K562 (cell line): ENCODE measurements around the gene SLC6A1. TPM values are rescaled to one million over a fixed set of nuclear protein-coding genes. Genes with fewer than 3 reads are reported as not detected.

Experiments
- ATAC-seq: fragments of 200-7000 bp; cut with Tn5 transposase; 3 replicates; pipeline ENCODE4 v1.9.1; 2020; ENCODE audit warnings: moderate library complexity
- BruUV-seq: library from RNA; stranded (reverse); fragments of 400-500 nt; replicated peaks from 2 replicates; lab custom pipeline; 2021; lab: Mats Ljungman, UMichigan
- CTCF ChIA-PET: fragments of 300-600 bp; formaldehyde crosslinking; extraction: SDS; loops from one replicate; lab custom pipeline; 2021; ENCODE audit warnings: low intra/inter-chr PET ratio; lab: Yijun Ruan, JAX
- POLR2A ChIA-PET: fragments of 300-600, 350-650 bp; sonication (Branson Sonifier 250); formaldehyde crosslinking; extraction: SDS; loops from one replicate; lab custom pipeline; 2021; ENCODE audit warnings: antibody characterized with exemption, inconsistent platforms; lab: Yijun Ruan, JAX
- DNase-seq, 4 experiments: peaks; one replicate each; pipeline versions ENCODE4 v3.0.0 to v3.0.0-alpha.2; 2011 to 2018; ENCODE audit warnings: low spot score in 3 of 4, mixed read lengths in 3 of 4; ENCODE audit errors: extremely low read depth in 1 of 4
- FAIRE-seq: peaks from 2 replicates; lab custom pipeline; 2011; peaks lifted over from hg19 to GRCh38; lab: Jason Lieb, UNC
- H2AFZ ChIP-seq: 2 replicates; pipeline ENCODE4 v1.6.0; 2011; ENCODE audit warnings: low read depth, low read length, control low read depth, inconsistent platforms
- H3K27ac ChIP-seq: fragments of 200-600 bp; 3 replicates; pipeline ENCODE4 v1.8.0; 2011; ENCODE audit warnings: low read depth, mild to moderate bottlenecking, control low read depth, inconsistent platforms, low read length, moderate library complexity, mixed read lengths; ENCODE audit errors: extremely low read depth
- H3K27me3 ChIP-seq, 2 experiments: fragments of 300-600 bp in 1 of 2; 2 replicates in 1 of 2; 3 replicates in 1 of 2; pipeline versions ENCODE4 v1.6.0 to v1.8.0; 2011; ENCODE audit warnings: inconsistent platforms in 2 of 2, low read length in 2 of 2, mild to moderate bottlenecking in 1 of 2, mixed read lengths in 1 of 2, moderate library complexity in 1 of 2; ENCODE audit not compliant: control insufficient read depth in 2 of 2, insufficient read depth in 2 of 2
- H3K36me3 ChIP-seq: fragments of 300-600 bp; 3 replicates; pipeline ENCODE4 v1.8.0; 2011; ENCODE audit warnings: mild to moderate bottlenecking, low read length, inconsistent platforms; ENCODE audit not compliant: control insufficient read depth, insufficient read depth
- H3K4me1 ChIP-seq, 2 experiments: fragments of 200-600 bp in 1 of 2; replicated peaks in 1 of 2; 2 replicates in 1 of 2; 3 replicates in 1 of 2; pipeline versions ENCODE4 v1.5.1 to v1.8.0; 2011; ENCODE audit warnings: inconsistent platforms in 2 of 2, low read length in 2 of 2, mild to moderate bottlenecking in 1 of 2, mixed read lengths in 1 of 2, moderate library complexity in 1 of 2; ENCODE audit not compliant: control insufficient read depth in 2 of 2, insufficient read depth in 2 of 2
- H3K4me2 ChIP-seq: 2 replicates; pipeline ENCODE4 v1.6.1; 2011; ENCODE audit warnings: low read length, control low read depth, inconsistent platforms, mixed read lengths; ENCODE audit not compliant: insufficient read depth
- H3K4me3 ChIP-seq: fragments of 200-600 bp; sonication (generic), shearing (Covaris generic); 2 replicates; pipeline ENCODE4 v1.5.1; 2016; ENCODE audit warnings: control low read depth, inconsistent platforms
- H3K79me2 ChIP-seq: fragments of 200-600 bp; 3 replicates; pipeline ENCODE4 v1.8.0; 2011; ENCODE audit warnings: low read length, inconsistent platforms; ENCODE audit not compliant: control insufficient read depth, insufficient read depth
- H3K9ac ChIP-seq, 2 experiments: 2 replicates each; pipeline versions ENCODE4 v1.6.0 to v1.6.1; 2011; ENCODE audit warnings: low read depth in 2 of 2, low read length in 2 of 2, control low read depth in 1 of 2, inconsistent platforms in 1 of 2, mild to moderate bottlenecking in 1 of 2, mixed read lengths in 1 of 2; ENCODE audit not compliant: insufficient read depth in 1 of 2
- H3K9me1 ChIP-seq: one replicate; pipeline ENCODE4 v1.6.0; 2011; ENCODE audit warnings: inconsistent platforms, mild to moderate bottlenecking, low read length, moderate library complexity; ENCODE audit not compliant: control insufficient read depth, insufficient read depth
- H3K9me3 ChIP-seq: replicated peaks from 2 replicates; pipeline ENCODE4 v1.5.1; 2011; ENCODE audit warnings: low read depth, low read length, inconsistent platforms; ENCODE audit not compliant: control insufficient read depth, insufficient read depth
- H4K20me1 ChIP-seq: replicated peaks from 2 replicates; pipeline ENCODE4 v1.6.1; 2011; ENCODE audit warnings: low read length, inconsistent platforms, mixed read lengths; ENCODE audit not compliant: control insufficient read depth, insufficient read depth
- DIDO1 ChIP-seq: fragments of 450-650 bp; IDR thresholded peaks from 2 replicates; pipeline ENCODE4 v1.6.1; 2016; ENCODE audit warnings: low read depth, missing biosample characterization, missing genetic modification characterization
- NFATC3 ChIP-seq: fragments of 450-650 bp; IDR thresholded peaks from 2 replicates; pipeline ENCODE4 v1.6.1; 2017; ENCODE audit warnings: mild to moderate bottlenecking
- PHB2 ChIP-seq: fragments of 450-650 bp; IDR thresholded peaks from 2 replicates; pipeline ENCODE4 v1.6.1; 2017; ENCODE audit warnings: low read depth
- SRSF1 ChIP-seq: fragments of 200-400 bp; formaldehyde crosslinking; IDR thresholded peaks from 2 replicates; pipeline ENCODE4 v1.6.1; 2017; ENCODE audit warnings: mild to moderate bottlenecking, low read depth, low read length, moderate library complexity
- ZNF354B ChIP-seq: fragments of 250-450 bp; sonication (Bioruptor Pico); IDR thresholded peaks from 2 replicates; pipeline ENCODE4 v1.4.0; 2020
- WGBS: fragments of 100-300 bp; shearing (Covaris generic); methylation state at CpG from one replicate; pipeline ENCODE4 v1.1.6; 2016; ENCODE audit warnings: low coverage, mixed read lengths; ENCODE audit not compliant: insufficient coverage; ENCODE audit errors: missing lambda C conversion rate; 5-methylcytosine and 5-hydroxymethylcytosine counted together
- in situ Hi-C: fragments of 300-500 bp; cut with MboI; formaldehyde crosslinking; loops from 4 replicates; pipeline ENCODE4 v1.15.0; 2018; ENCODE audit warnings: inconsistent platforms, mixed read lengths
- intact Hi-C: fragments of 100-400 bp; cut with micrococcal nuclease; formaldehyde crosslinking; loops from 2 replicates; pipeline ENCODE4 v1.14.2; 2022
- polyA plus RNA-seq, 8 experiments: library from polyadenylated mRNA; depleted of rRNA in 4 of 8; stranded (reverse) in 5 of 8; unstranded in 3 of 8; fragments of >200 nt; fragmentation: Nextera tagmentation in 2 of 8; fragmentation: Illumina TruSeq in 1 of 8; extraction: Ambion mirVana in 2 of 8; extraction: Trizol in 1 of 8; gene quantifications; 2 replicates each; pipeline versions ENCODE4 v1.2.1 to v1.2.3, GENCODE V29; 2011 to 2014; ENCODE audit warnings: inconsistent platforms in 1 of 8, missing spikeins in 1 of 8
- total RNA-seq, 7 experiments: library from RNA; depleted of rRNA in 6 of 7; stranded (reverse); fragments of >200 nt in 6 of 7; fragmentation: Illumina TruSeq in 2 of 7; extraction: Trizol in 2 of 7; gene quantifications; 2 replicates each; pipeline versions ENCODE4 v1.2.1 to v1.2.3, GENCODE V29; 2011 to 2021; ENCODE audit warnings: low replicate concordance in 1 of 7
- TF ChIP-seq, protein P1 (sequence below): fragments of 250-450 bp; sonication (Bioruptor Pico); IDR thresholded peaks from 2 replicates; pipeline ENCODE4 v1.8.0; 2022; ENCODE audit warnings: moderate library complexity, mild to moderate bottlenecking, inconsistent platforms
- TF ChIP-seq, protein P2 (sequence below), 3 experiments: IDR thresholded peaks in 2 of 3; conservative IDR thresholded peaks in 1 of 3; 2 replicates each; pipeline ENCODE4 v1.5.1; 2011 to 2012; ENCODE audit warnings: low read length in 3 of 3, mild to moderate bottlenecking in 3 of 3, control low read depth in 2 of 3, improper control_type of control experiment in 1 of 3, inconsistent platforms in 1 of 3, low read depth in 1 of 3, mixed read lengths in 1 of 3, moderate library complexity in 1 of 3; ENCODE audit not compliant: insufficient read depth in 2 of 3
- TF ChIP-seq, protein P3 (sequence below): fragments of 250-450 bp; sonication (Bioruptor Pico); IDR thresholded peaks from 2 replicates; pipeline ENCODE4 v1.5.0; 2021; ENCODE audit warnings: mild to moderate bottlenecking, moderate library complexity

Gene SLC6A1
- total and polyA plus RNA-seq, 9 of the 15 experiments (the other 6 are each of a cell fraction or from before 2014, with no cell fraction given): not detected

DNA sequence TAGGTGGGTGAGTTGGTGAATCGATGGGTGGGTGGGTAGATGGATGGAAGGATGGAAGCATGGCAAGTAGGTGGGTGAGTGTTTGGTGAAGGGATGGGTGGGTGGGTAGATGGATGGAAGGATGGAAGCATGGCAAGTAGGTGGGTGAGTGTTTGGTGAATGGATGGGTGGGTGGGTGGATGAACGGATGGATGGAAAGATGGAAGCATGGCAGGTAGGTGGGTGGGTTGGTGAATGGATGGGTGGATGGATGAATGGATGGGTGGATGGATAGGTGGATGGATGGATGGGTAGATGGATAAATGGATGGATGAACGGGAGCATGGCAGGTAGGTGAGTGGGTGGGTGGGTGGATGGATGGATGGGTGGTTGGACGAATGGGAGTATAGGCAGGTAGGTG, 65.1 kb downstream of the SLC6A1 start:
- Histone ChIP-seq H3K27ac (no peak overlapping the region), H3K9me1 (no peaks in the 10 kb centered on the region), H3K4me2 (no peak overlapping the region), H3K27me3 (peaks cover 12 to 37% of the 10 kb centered on the region in 2 experiments; a peak in 4 of 5 replicates), H2AFZ (no peak overlapping the region), H3K9ac (no peak overlapping the region), H4K20me1 (0 out of 2 replicates have a peak, but pooled peaks cover 8% of the 10 kb centered on the region), H3K9me3 (0 out of 2 replicates have a peak, but pooled peaks cover 3% of the 10 kb centered on the region), H3K4me3 (no peak overlapping the region), H3K4me1 (peaks cover 0 to 10% of the 10 kb centered on the region in 2 experiments; a peak in 2 of 5 replicates), H3K79me2 (no peaks in the 10 kb centered on the region), H3K36me3 (no peaks in the 10 kb centered on the region)
- intact Hi-C loops: loop anchor here (5.0 kb wide), 1 partner anchor 150 kb away; no protein-coding TSS in a partner anchor
- ATAC-seq (no peak), FAIRE-seq (no peak), DNase-seq (no peak)
- BruUV-seq: no TSS peak
- in situ Hi-C loops: no loop called here
- CTCF ChIA-PET: no interaction called here
- no peak for TF ChIP-seq DIDO1 (tag)
- TF ChIP-seq PHB2: no peak
- TF ChIP-seq, protein P1, sequence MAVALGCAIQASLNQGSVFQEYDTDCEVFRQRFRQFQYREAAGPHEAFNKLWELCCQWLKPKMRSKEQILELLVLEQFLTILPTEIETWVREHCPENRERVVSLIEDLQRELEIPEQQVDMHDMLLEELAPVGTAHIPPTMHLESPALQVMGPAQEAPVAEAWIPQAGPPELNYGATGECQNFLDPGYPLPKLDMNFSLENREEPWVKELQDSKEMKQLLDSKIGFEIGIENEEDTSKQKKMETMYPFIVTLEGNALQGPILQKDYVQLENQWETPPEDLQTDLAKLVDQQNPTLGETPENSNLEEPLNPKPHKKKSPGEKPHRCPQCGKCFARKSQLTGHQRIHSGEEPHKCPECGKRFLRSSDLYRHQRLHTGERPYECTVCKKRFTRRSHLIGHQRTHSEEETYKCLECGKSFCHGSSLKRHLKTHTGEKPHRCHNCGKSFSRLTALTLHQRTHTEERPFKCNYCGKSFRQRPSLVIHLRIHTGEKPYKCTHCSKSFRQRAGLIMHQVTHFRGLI (CRISPR knock-in tag): no peak
- TF ChIP-seq SRSF1: no peak
- TF ChIP-seq, protein P2, sequence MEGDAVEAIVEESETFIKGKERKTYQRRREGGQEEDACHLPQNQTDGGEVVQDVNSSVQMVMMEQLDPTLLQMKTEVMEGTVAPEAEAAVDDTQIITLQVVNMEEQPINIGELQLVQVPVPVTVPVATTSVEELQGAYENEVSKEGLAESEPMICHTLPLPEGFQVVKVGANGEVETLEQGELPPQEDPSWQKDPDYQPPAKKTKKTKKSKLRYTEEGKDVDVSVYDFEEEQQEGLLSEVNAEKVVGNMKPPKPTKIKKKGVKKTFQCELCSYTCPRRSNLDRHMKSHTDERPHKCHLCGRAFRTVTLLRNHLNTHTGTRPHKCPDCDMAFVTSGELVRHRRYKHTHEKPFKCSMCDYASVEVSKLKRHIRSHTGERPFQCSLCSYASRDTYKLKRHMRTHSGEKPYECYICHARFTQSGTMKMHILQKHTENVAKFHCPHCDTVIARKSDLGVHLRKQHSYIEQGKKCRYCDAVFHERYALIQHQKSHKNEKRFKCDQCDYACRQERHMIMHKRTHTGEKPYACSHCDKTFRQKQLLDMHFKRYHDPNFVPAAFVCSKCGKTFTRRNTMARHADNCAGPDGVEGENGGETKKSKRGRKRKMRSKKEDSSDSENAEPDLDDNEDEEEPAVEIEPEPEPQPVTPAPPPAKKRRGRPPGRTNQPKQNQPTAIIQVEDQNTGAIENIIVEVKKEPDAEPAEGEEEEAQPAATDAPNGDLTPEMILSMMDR (IDR thresholded peaks at IDR 0.05 in 2 of 3, conservative IDR thresholded peaks at IDR 0.05 in 1 of 3; ENCODE audit: insufficient read depth in 2 of 3, low read depth in 1 of 3, low read length in 3 of 3): no peak
- no peak for TF ChIP-seq ZNF354B
- TF ChIP-seq, protein P3, sequence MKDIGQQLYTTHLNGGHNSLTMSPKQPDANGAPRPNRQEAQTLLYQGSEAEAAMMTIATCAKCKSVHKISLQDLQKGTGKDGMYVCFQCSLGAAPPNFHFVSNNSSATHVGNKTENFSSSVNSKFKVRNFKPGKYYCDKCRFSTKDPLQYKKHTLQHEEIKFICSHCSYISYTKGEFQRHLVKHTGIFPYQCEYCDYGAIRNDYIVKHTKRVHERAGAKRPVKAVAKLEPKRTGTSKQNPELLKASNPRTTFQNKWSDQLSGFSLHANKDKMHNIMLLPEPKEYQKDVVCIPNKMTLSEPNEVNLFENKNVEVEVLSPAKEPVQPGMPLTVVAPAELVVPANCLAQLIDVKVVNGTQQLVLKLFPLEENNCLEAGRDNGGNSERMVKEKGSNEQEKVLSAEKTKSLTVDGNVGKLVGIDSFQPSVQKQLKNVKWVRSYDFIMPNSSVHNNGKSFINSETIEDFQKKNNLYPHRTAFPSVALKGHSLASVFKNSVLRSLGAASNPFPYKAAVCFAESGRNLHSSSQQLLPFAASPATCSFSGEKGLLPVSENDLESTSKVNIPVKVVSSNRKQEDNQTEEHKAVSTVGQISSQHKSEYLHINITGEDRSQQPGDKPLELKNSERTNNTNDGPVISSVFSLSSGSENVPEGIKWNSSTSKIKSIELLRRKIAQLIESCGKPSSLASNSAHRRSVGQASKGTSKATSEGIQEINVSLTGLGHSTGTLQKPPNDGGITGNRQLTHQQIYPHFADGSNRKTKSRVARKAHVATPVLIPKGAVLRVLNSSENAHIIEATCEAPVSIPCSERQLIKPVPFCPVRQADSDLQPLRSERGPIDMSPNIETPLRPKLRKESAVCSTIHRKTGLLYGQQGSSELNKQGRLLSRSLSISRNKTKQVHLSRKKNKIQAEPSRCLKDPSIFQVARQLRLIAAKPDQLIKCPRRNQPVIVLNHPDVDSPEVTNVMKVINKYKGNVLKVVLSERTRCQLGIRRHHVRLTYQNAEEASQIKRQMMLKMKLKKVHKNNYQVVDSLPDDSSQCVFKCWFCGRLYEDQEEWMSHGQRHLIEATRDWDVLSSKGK (CRISPR knock-in tag): no peak
- TF ChIP-seq NFATC3: no peak
- POLR2A ChIA-PET: no interaction called here
- 0% methylated on average over 4 of the region's 4 CpGs for WGBS
